Activated CD8-positive, alpha-beta memory T cell treated with anti-CD3 and anti-CD28 coated beads for 48 hours (primary cell): ENCODE results near the gene MED13.
"Not testable (repeated sequence)": the region's sequence is repeated elsewhere in the genome, so short reads cannot be mapped to it uniquely, and the experiment has no call there.

ENCODE experiments used
- DNase-seq, 3 experiments: peaks; one replicate each; pipeline ENCODE4 v3.0.0-alpha.2; 2020; ENCODE audit warnings: low read depth in 2 of 3, low spot score in 2 of 3

Gene MED13

GRCh38 chr17:62089334-62089733, 24.3 kb upstream of the MED13 start:
- no peak for DNase-seq

DNA sequence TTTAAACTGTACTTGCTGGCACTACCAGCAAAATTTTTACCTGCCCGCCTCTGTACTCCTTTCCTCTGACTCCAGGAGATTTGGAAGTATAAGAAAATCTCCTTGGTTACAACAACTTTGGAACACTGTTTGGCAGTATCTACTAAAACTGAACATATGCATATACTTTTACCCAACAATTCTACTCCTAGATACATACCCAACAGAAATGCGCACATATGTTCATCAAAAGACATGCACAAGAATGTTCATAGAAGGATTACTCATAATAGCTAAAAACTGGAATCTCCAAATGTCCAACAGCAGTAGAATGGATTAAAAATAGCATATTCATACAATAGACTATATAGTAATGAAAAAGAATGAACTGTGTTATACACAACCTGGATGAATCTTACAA, 21.7 kb upstream of the MED13 start:
- DNase-seq, result no peak

DNA sequence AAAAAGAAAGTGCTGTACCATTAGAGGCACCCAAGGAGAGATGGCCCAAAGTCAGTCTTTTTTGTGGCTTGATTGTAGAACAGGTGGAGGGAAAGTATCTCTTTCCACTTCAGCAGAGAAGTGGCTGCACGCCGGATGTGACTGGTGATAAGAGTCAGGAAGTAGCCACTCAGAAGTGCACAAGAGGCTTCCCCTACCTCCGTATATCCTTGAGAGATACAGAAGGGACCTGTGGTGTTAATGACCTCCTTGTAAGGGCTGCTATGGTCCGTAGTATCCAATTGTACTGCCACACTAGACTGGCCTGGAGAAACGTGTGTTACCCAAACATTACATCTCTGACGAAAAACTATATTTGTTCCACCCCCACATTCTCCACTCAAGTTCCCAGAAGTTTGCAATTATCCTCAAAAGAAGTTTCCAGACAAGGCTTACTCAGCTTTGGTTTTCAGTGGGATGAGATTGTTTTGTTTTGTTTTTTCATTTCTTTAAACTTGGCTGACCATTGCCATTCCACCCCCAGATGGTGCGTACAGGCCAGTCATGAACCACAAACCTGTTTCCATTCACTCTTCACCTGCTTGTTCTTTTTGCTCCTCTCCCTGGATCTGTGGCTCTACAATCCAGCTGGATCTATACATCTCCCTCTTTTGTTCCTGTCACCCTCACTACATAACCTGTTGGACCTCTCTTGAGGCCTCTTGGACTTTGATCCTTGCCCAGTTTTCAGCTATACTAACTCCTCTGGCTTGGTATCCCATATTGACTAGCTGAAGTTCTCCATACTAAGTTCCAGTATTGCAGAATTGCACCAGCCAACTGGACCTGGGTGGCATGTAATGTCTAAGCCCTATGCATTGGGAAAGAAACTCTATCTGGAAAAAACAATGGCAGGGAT, 20.7 kb upstream of the MED13 start:
- DNase-seq, result no peak

DNA sequence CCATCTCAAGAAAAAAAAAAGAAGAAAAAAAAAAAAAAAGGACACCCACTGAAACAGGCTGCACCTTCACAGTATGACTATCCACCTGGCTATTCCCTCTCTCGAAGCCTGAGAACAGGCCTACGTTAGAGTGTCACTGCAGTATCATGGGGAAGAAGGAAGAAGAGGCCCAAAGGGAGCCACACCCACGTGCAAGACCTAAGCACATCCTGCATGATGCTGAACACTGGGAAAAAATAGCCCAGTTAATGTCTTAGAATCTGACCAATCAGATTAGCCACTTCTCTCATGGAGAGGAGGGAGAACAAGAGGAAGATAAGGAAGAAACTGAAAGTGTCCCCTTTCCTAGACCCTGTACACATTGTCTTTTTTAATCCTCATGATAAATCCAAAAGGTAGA, 19.5 kb upstream of the MED13 start:
- DNase-seq, result no peak

- DNase-seq, result no peak
Observed at GRCh38 chr17:62083651-62084050, 18.6 kb upstream of the MED13 start.

DNA sequence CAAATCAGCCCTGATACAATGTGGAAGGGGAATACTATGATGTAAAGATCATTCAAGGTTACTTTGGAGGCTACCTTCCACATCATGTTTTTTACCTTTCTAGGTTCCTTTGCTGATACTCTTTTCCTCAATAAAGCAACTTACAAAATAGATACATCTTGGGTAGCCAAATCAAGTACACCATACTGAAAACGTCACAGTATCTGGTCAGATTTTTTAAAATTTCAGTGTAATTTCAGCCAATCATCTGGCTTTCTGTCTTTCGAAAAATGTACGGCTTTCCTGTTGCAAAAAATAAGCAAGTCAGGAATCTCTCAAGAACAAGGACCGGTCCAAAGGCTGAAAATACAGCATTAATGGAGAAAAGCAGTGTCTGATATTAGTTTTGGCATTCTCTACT, 15.6 kb upstream of the MED13 start:
- DNase-seq, result no peak

DNA sequence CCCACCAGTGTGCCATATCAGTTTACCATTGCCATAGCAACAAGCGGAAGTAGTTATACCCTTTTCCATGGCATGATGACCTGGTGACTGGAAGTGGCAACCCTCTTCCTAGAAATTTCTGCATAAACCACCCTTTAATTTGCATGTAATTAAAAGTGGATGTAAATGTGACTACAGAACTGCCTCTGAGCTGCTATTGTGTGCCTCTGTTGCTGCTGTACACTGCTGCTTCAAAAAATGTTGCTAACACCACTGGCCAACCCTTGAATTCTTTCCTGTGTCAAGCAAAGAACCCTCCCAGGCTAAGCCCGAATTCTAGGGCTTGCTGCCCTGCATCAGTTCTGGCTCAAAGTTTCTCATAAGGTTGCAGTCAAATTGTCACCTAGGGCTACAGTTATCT, 12.9 kb upstream of the MED13 start:
- DNase-seq, result no peak

- DNase-seq, result no peak
Observed at GRCh38 chr17:62076864-62077788, 12.0 kb upstream of the MED13 start.

GRCh38 chr17:62075308-62075815, 10.3 kb upstream of the MED13 start:
- no peak for DNase-seq

- DNase-seq, result no peak
Observed at GRCh38 chr17:62073993-62074392, 8.9 kb upstream of the MED13 start.

DNA sequence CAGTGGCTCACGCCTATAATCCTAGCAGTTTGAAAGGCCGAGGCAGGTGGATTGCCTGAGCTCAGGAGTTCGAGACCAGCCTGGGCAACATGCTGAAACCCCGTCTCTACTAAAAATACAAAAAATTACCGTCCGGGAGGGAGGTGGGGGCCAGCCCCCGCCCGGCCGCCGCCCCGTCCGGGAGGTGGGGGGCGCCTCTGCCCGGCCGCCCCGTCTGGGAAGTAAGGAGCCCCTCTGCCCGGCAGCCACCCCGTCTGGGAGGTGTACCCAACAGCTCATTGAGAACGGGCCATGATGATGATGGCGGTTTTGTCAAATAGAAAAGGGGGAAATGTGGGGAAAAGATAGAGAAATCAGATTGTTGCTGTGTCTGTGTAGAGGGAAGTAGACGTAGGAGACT, 7.8 kb upstream of the MED13 start:
- not testable (repeated sequence) for DNase-seq

DNA sequence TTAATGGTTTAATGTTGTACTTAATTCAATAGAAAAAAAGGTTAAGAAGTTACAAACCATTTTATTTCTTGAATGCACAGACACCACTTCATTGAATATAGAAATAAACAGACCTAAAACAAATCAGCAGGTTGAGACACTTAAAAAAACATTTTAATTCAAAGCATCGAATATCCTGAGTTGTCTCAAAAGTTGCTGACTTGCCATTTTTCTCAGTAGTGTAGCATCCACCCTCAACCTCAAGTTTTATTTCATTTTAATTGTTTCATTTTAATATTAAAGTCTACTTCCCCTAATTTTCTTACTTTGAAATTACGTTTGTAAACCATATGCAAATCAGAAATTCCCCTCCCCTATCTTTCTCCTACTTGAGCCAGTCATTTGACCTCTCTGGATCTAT, 5.8 kb upstream of the MED13 start:
- DNase-seq, result no peak

- DNase-seq, result no peak
Observed at GRCh38 chr17:62067165-62068145, 2.4 kb upstream of the MED13 start.

GRCh38 chr17:62065611-62066468, 762 bp upstream of the MED13 start:
- peak; percentile 80 to 95 (median 93) for DNase-seq

DNA sequence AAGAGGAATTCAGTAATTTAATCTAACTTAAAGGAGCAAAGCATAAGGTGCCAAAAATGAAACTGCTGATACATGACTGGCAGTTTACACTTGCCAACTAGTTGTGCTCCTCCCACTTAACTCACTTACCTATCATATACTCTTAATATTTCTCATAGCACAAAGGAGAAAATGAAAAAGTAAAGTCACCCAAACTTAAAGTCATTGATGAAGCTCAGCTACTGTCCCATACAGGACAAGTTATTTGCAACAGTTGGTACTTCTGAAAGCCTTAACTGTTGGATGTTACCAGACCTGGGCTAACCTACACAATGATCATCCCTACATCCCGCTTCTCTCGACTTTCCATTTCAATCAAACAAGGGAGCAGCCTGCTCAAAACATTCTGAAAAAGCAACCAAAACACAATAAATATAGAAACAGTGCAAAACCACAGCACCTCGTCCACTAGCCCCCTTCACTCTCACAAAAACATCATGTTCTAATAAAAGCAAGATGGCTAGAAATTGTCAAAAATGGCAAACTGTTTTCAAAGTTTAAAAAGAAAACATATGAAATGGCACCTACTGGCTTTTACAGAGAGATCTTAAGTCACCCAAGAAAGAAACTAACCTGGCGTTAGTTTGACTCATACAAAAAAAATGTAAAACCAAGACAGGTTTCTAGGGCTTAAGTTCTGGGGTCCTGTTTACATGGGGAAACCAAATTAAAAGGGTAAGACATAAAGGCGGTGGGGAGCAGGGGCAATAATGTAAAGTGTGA, 868 bp downstream of the MED13 start:
- DNase-seq, result no peak

DNA sequence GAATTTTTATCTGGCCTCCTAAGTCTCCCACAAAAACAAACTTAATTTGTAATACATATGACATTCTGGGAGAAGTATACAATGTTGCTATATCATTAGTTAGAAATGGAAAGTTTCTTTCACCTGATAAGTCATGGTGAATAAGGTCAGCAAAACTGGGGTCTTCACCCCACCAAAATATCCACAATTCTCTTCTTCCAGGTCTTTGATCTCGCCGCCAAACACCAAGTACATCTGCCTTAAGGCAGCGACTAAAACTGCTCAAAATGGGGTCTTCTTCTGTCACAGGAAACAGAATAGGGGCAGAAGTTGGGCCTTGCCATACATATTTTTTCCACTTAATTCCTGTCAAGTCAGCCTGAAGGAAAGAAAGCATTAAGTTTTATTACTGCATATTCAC, 2.1 kb downstream of the MED13 start:
- no peak for DNase-seq

DNA sequence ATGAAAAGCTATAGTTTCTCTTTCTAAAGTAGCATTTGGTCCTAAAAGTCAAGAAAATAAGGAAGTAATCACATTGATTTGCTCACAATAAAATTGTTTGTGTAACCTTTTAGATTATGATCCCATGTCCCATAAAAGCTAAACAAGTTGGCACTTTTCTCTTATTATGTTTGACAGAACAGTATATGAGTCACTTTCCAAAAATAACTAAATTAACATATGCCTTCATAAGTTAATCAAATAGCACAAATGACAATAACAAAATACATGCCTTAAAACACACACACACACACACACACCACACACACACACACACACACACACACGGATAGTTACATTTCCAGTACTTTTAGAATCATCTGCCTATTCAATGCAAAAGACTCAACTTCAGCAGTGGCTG, 2.8 kb downstream of the MED13 start:
- no peak for DNase-seq

DNA sequence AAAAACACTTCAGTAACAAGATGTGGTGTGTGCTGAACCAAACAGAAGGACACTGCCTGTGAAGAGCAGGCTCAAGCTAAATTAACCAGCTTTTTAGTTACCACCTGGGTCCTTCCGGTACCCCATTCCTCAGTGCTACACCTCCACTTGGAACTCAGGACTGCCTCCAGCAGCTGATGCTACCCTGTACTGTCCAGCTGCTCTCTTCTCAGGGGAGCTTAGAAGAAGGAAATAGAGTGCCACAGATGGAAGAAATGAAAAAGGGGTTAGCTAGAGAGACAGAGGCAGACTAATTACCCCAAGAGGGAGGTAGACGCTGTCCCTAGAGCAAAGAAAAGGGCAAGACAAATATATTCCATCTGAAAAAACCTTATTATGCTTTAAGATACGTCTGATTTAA, 5.7 kb downstream of the MED13 start:
- DNase-seq, result no peak

- no peak for DNase-seq
Observed at GRCh38 chr17:62058611-62059010, 6.5 kb downstream of the MED13 start.
